HEK293 (cell line): Measurements from ENCODE around the gene CARMIL3.

Experiments
- CTCF ChIA-PET: fragments of 350-600 bp; formaldehyde crosslinking; extraction: SDS; loops from one replicate; lab custom pipeline; 2021; ENCODE audit warnings: antibody characterized with exemption; lab: Yijun Ruan, JAX
- POLR2A ChIA-PET: fragments of 300-600 bp; formaldehyde crosslinking; extraction: SDS; loops from one replicate; lab custom pipeline; 2020; ENCODE audit warnings: antibody characterized with exemption, inconsistent platforms; lab: Yijun Ruan, JAX
- H3K27ac ChIP-seq: fragments of 200-500 bp; sonication (Bioruptor generic); 2 replicates; pipeline ENCODE4 v1.5.1; 2014; ENCODE audit warnings: low read depth, low read length, control low read depth, inconsistent platforms; ENCODE audit errors: extremely low read depth
- H3K36me3 ChIP-seq, 2 experiments: fragments of 200-500 bp in 1 of 2; sonication (Bioruptor generic) in 1 of 2; 1 replicate in 1 of 2; 2 replicates in 1 of 2; pipeline ENCODE4 v1.5.1; 2014 to 2017; ENCODE audit warnings: inconsistent platforms in 2 of 2, low read length in 2 of 2; ENCODE audit not compliant: control insufficient read depth in 2 of 2, insufficient read depth in 1 of 2
- H3K4me1 ChIP-seq: fragments of 200-500 bp; sonication (Bioruptor generic); 2 replicates; pipeline ENCODE4 v1.5.1; 2014; ENCODE audit warnings: mild to moderate bottlenecking, low read length, inconsistent platforms; ENCODE audit not compliant: control insufficient read depth, insufficient read depth
- H3K4me3 ChIP-seq: 2 replicates; pipeline ENCODE4 v1.5.1; 2011; ENCODE audit warnings: low read depth, mild to moderate bottlenecking, control low read depth, low read length, moderate library complexity
- H3K9me3 ChIP-seq: fragments of 200-500 bp; sonication (Bioruptor generic); 2 replicates; pipeline ENCODE4 v1.5.1; 2014; ENCODE audit warnings: low read depth, low read length, inconsistent platforms; ENCODE audit not compliant: control insufficient read depth, insufficient read depth
- FEZF1 ChIP-seq: fragments of 450-650 bp; formaldehyde crosslinking; IDR thresholded peaks from 2 replicates; pipeline ENCODE4 v1.5.1; 2016; ENCODE audit warnings: missing biosample characterization, missing genetic modification characterization
- GFI1B ChIP-seq: fragments of 450-650 bp; formaldehyde crosslinking; IDR thresholded peaks from 2 replicates; pipeline ENCODE4 v1.5.1; 2016; ENCODE audit warnings: missing biosample characterization, missing genetic modification characterization
- GLIS1 ChIP-seq: fragments of 450-650 bp; formaldehyde crosslinking; IDR thresholded peaks from 2 replicates; pipeline ENCODE4 v1.5.1; 2016; ENCODE audit warnings: missing biosample characterization, missing genetic modification characterization
- GLIS2 ChIP-seq: fragments of 450-650 bp; formaldehyde crosslinking; IDR thresholded peaks from 2 replicates; pipeline ENCODE4 v1.5.1; 2016; ENCODE audit warnings: missing biosample characterization, missing genetic modification characterization
- HOXC10 ChIP-seq: sonication (generic); formaldehyde crosslinking; IDR thresholded peaks from 2 replicates; pipeline ENCODE4 v1.8.1; 2023; ENCODE audit warnings: mild to moderate bottlenecking, missing genetic modification reagents
- KLF7 ChIP-seq: fragments of 450-650 bp; formaldehyde crosslinking; IDR thresholded peaks from 2 replicates; pipeline ENCODE4 v1.5.1; 2016; ENCODE audit warnings: missing biosample characterization, missing genetic modification characterization, borderline replicate concordance
- MZF1 ChIP-seq: fragments of 450-650 bp; formaldehyde crosslinking; IDR thresholded peaks from 2 replicates; pipeline ENCODE4 v1.5.1; 2017; ENCODE audit warnings: missing biosample characterization, missing genetic modification characterization, borderline replicate concordance
- ZIC2 ChIP-seq: fragments of 450-650 bp; formaldehyde crosslinking; IDR thresholded peaks from 2 replicates; pipeline ENCODE4 v1.5.1; 2016; ENCODE audit warnings: missing biosample characterization, missing genetic modification characterization
- ZNF114 ChIP-seq: fragments of 450-650 bp; formaldehyde crosslinking; IDR thresholded peaks from 2 replicates; pipeline ENCODE4 v1.5.0; 2017; ENCODE audit warnings: missing biosample characterization, missing genetic modification characterization
- ZNF16 ChIP-seq: fragments of 450-650 bp; formaldehyde crosslinking; IDR thresholded peaks from 2 replicates; pipeline ENCODE4 v1.5.1; 2016; ENCODE audit warnings: low read depth, missing biosample characterization, missing genetic modification characterization
- ZNF223 ChIP-seq: fragments of 450-650 bp; formaldehyde crosslinking; IDR thresholded peaks from 2 replicates; pipeline ENCODE4 v1.5.1; 2016; ENCODE audit warnings: missing biosample characterization, missing genetic modification characterization
- ZNF341 ChIP-seq: fragments of 450-650 bp; formaldehyde crosslinking; IDR thresholded peaks from 2 replicates; pipeline ENCODE4; 2016; ENCODE audit warnings: low read depth, missing biosample characterization, missing genetic modification characterization
- ZNF423 ChIP-seq: fragments of 450-650 bp; formaldehyde crosslinking; IDR thresholded peaks from 2 replicates; pipeline ENCODE4 v1.5.1; 2016; ENCODE audit warnings: missing biosample characterization, missing genetic modification characterization
- ZNF530 ChIP-seq: fragments of 450-650 bp; formaldehyde crosslinking; IDR thresholded peaks from 2 replicates; pipeline ENCODE4 v1.5.1; 2016; ENCODE audit warnings: low read depth, missing biosample characterization, missing genetic modification characterization
- ZNF548 ChIP-seq: fragments of 450-650 bp; formaldehyde crosslinking; IDR thresholded peaks from 2 replicates; pipeline ENCODE4 v1.5.1; 2016; ENCODE audit warnings: missing biosample characterization, missing genetic modification characterization
- ZNF610 ChIP-seq: fragments of 450-650 bp; formaldehyde crosslinking; IDR thresholded peaks from 2 replicates; pipeline ENCODE4 v1.5.1; 2016; ENCODE audit warnings: missing biosample characterization, missing genetic modification characterization, borderline replicate concordance
- ZNF629 ChIP-seq: fragments of 450-650 bp; formaldehyde crosslinking; IDR thresholded peaks from 2 replicates; pipeline ENCODE4 v1.5.1; 2017; ENCODE audit warnings: missing biosample characterization, missing genetic modification characterization
- ZNF654 ChIP-seq: fragments of 450-650 bp; formaldehyde crosslinking; IDR thresholded peaks from 2 replicates; pipeline ENCODE4 v1.5.1; 2016; ENCODE audit warnings: low read depth, missing biosample characterization, missing genetic modification characterization
- ZNF658 ChIP-seq: fragments of 450-650 bp; formaldehyde crosslinking; IDR thresholded peaks from 2 replicates; pipeline ENCODE4; 2016; ENCODE audit warnings: missing biosample characterization, missing genetic modification characterization
- ZNF777 ChIP-seq: fragments of 450-650 bp; formaldehyde crosslinking; IDR thresholded peaks from 2 replicates; pipeline ENCODE4 v1.5.1; 2017; ENCODE audit warnings: missing biosample characterization, missing genetic modification characterization, borderline replicate concordance
- ZNF791 ChIP-seq: fragments of 450-650 bp; formaldehyde crosslinking; IDR thresholded peaks from 2 replicates; pipeline ENCODE4 v1.5.1; 2016; ENCODE audit warnings: missing biosample characterization, missing genetic modification characterization
- TF ChIP-seq, protein P1 (sequence below): fragments of 450-650 bp; formaldehyde crosslinking; IDR thresholded peaks from 2 replicates; pipeline ENCODE4 v1.5.1; 2016; ENCODE audit warnings: missing biosample characterization, missing genetic modification characterization, borderline replicate concordance
- TF ChIP-seq, protein P2 (sequence below): fragments of 450-650 bp; formaldehyde crosslinking; optimal IDR thresholded peaks from 2 replicates; pipeline ENCODE3; 2016; ENCODE audit warnings: missing biosample characterization, mild to moderate bottlenecking, missing genetic modification characterization
- TF ChIP-seq, protein P3 (sequence below): fragments of 450-650 bp; formaldehyde crosslinking; IDR thresholded peaks from 2 replicates; pipeline ENCODE4 v1.5.1; 2017; ENCODE audit warnings: missing biosample characterization, missing genetic modification characterization
- TF ChIP-seq, protein P4 (sequence below): fragments of 450-650 bp; formaldehyde crosslinking; IDR thresholded peaks from 2 replicates; pipeline ENCODE4 v1.5.0; 2017; ENCODE audit warnings: missing biosample characterization, missing genetic modification characterization, borderline replicate concordance
- TF ChIP-seq, protein P5 (sequence below): fragments of 450-650 bp; formaldehyde crosslinking; IDR thresholded peaks from 2 replicates; pipeline ENCODE4 v1.5.1; 2016; ENCODE audit warnings: missing biosample characterization, missing genetic modification characterization

CARMIL3 gene

DNA sequence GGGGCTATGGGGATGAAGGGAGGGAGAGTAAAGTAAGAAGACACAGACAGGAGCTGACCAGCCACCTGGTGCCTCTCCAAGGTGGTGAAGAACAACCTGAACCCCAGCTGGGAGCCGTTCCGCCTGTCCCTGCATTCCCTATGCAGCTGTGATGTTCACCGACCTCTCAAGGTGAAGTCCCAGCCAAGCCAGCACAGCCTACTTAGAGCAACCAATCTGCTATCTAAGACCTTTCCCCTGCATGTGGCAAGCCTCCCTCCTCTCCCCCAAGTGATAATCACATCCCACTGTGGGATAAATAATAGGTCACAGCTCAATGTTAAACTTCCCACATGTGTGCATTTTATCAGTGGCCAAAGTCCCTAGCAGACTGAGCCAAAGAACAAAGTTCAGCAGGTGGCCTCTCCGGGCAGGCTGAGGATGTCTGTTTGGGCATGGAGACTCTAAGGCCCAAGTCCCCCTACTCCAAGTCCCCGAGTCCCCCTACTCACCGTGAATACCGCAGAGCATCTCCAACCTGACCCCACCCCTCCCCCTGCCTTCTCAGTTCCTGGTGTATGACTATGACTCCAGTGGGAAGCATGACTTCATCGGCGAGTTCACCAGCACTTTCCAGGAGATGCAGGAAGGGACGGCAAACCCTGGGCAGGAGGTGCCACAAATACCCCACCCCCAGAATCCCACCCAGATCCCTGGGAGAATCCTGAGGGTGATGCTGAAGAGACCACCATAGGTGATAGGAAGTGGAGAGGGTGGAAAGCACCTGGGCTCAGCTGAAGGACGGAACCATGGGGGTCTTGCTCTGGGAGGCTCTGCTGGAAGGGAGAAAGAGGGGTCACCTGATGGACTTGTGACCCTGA lies 23.0 kb downstream of the CARMIL3 start:
- POLR2A ChIA-PET = interaction anchor here (0.6 to 1.8 kb wide), 2 partner anchors 40 to 140 kb away, joined by 4 to 5 read pairs; partner anchors contain the start of genes DCAF11 and NRL
- Histone ChIP-seq H3K36me3 (no peaks in the 10 kb centered on the region), H3K9me3 (no peaks in the 10 kb centered on the region), H3K27ac (no peak overlapping the region), H3K4me1 (peaks cover 3% of the 10 kb centered on the region; the same call in 1 of the 2 replicates), H3K4me3 (no peak overlapping the region)
- CTCF ChIA-PET = interaction anchor here (0.5 to 3.9 kb wide), 5 partner anchors 16 to 1007 kb away, joined by 4 to 31 read pairs (median 7); no protein-coding TSS in a partner anchor
- TF ChIP-seq MZF1 = no peak
- TF ChIP-seq ZNF16 (tag by site-specific recombination) = no peak
- TF ChIP-seq, protein P1, sequence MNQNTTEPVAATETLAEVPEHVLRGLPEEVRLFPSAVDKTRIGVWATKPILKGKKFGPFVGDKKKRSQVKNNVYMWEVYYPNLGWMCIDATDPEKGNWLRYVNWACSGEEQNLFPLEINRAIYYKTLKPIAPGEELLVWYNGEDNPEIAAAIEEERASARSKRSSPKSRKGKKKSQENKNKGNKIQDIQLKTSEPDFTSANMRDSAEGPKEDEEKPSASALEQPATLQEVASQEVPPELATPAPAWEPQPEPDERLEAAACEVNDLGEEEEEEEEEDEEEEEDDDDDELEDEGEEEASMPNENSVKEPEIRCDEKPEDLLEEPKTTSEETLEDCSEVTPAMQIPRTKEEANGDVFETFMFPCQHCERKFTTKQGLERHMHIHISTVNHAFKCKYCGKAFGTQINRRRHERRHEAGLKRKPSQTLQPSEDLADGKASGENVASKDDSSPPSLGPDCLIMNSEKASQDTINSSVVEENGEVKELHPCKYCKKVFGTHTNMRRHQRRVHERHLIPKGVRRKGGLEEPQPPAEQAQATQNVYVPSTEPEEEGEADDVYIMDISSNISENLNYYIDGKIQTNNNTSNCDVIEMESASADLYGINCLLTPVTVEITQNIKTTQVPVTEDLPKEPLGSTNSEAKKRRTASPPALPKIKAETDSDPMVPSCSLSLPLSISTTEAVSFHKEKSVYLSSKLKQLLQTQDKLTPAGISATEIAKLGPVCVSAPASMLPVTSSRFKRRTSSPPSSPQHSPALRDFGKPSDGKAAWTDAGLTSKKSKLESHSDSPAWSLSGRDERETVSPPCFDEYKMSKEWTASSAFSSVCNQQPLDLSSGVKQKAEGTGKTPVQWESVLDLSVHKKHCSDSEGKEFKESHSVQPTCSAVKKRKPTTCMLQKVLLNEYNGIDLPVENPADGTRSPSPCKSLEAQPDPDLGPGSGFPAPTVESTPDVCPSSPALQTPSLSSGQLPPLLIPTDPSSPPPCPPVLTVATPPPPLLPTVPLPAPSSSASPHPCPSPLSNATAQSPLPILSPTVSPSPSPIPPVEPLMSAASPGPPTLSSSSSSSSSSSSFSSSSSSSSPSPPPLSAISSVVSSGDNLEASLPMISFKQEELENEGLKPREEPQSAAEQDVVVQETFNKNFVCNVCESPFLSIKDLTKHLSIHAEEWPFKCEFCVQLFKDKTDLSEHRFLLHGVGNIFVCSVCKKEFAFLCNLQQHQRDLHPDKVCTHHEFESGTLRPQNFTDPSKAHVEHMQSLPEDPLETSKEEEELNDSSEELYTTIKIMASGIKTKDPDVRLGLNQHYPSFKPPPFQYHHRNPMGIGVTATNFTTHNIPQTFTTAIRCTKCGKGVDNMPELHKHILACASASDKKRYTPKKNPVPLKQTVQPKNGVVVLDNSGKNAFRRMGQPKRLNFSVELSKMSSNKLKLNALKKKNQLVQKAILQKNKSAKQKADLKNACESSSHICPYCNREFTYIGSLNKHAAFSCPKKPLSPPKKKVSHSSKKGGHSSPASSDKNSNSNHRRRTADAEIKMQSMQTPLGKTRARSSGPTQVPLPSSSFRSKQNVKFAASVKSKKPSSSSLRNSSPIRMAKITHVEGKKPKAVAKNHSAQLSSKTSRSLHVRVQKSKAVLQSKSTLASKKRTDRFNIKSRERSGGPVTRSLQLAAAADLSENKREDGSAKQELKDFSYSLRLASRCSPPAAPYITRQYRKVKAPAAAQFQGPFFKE (tag by site-specific recombination) = no peak
- TF ChIP-seq GFI1B (tag by site-specific recombination) = no peak
- TF ChIP-seq, protein P2, sequence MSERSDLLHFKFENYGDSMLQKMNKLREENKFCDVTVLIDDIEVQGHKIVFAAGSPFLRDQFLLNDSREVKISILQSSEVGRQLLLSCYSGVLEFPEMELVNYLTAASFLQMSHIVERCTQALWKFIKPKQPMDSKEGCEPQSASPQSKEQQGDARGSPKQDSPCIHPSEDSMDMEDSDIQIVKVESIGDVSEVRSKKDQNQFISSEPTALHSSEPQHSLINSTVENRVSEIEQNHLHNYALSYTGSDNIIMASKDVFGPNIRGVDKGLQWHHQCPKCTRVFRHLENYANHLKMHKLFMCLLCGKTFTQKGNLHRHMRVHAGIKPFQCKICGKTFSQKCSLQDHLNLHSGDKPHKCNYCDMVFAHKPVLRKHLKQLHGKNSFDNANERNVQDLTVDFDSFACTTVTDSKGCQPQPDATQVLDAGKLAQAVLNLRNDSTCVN (tag by site-specific recombination) = no peak
- no peak for TF ChIP-seq ZNF777 (tag by site-specific recombination)
- TF ChIP-seq GLIS2 (tag by site-specific recombination) = no peak
- TF ChIP-seq, protein P3, sequence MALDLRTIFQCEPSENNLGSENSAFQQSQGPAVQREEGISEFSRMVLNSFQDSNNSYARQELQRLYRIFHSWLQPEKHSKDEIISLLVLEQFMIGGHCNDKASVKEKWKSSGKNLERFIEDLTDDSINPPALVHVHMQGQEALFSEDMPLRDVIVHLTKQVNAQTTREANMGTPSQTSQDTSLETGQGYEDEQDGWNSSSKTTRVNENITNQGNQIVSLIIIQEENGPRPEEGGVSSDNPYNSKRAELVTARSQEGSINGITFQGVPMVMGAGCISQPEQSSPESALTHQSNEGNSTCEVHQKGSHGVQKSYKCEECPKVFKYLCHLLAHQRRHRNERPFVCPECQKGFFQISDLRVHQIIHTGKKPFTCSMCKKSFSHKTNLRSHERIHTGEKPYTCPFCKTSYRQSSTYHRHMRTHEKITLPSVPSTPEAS (tag by site-specific recombination) = no peak
- TF ChIP-seq ZNF223 = no peak
- 0 out of 2 replicates have a peak, but pooled peaks have one; percentile 14 for TF ChIP-seq GLIS1 (tag by site-specific recombination)
- no peak for TF ChIP-seq ZNF423
- peak; percentile 64; the same call in 1 of the 2 replicates for TF ChIP-seq ZNF629 (tag by site-specific recombination)
- TF ChIP-seq ZNF658 (tag by site-specific recombination) = no peak
- TF ChIP-seq ZNF654 (tag by site-specific recombination) = no peak
- no peak for TF ChIP-seq ZNF114 (tag by site-specific recombination)
- no peak for TF ChIP-seq ZIC2 (tag by site-specific recombination)
- no peak for TF ChIP-seq ZNF341 (tag by site-specific recombination)
- no peak for TF ChIP-seq KLF7 (tag by site-specific recombination)
- no peak for TF ChIP-seq ZNF548 (tag by site-specific recombination)
- TF ChIP-seq, protein P4, sequence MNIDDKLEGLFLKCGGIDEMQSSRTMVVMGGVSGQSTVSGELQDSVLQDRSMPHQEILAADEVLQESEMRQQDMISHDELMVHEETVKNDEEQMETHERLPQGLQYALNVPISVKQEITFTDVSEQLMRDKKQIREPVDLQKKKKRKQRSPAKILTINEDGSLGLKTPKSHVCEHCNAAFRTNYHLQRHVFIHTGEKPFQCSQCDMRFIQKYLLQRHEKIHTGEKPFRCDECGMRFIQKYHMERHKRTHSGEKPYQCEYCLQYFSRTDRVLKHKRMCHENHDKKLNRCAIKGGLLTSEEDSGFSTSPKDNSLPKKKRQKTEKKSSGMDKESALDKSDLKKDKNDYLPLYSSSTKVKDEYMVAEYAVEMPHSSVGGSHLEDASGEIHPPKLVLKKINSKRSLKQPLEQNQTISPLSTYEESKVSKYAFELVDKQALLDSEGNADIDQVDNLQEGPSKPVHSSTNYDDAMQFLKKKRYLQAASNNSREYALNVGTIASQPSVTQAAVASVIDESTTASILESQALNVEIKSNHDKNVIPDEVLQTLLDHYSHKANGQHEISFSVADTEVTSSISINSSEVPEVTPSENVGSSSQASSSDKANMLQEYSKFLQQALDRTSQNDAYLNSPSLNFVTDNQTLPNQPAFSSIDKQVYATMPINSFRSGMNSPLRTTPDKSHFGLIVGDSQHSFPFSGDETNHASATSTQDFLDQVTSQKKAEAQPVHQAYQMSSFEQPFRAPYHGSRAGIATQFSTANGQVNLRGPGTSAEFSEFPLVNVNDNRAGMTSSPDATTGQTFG = no peak
- no peak for TF ChIP-seq ZNF530 (tag by site-specific recombination)
- no peak for TF ChIP-seq HOXC10 (CRISPR knock-in tag)
- no peak for TF ChIP-seq FEZF1
- no peak for TF ChIP-seq ZNF791 (tag by site-specific recombination)
- TF ChIP-seq ZNF610 (tag by site-specific recombination) = no peak
- TF ChIP-seq, protein P5, sequence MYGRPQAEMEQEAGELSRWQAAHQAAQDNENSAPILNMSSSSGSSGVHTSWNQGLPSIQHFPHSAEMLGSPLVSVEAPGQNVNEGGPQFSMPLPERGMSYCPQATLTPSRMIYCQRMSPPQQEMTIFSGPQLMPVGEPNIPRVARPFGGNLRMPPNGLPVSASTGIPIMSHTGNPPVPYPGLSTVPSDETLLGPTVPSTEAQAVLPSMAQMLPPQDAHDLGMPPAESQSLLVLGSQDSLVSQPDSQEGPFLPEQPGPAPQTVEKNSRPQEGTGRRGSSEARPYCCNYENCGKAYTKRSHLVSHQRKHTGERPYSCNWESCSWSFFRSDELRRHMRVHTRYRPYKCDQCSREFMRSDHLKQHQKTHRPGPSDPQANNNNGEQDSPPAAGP (tag by site-specific recombination) = no peak
